B cell (primary cell): ENCODE measurements around the gene RPA3. TPM values are rescaled to one million over a fixed set of nuclear protein-coding genes. Genes with fewer than 3 reads are reported as not detected.

ENCODE experiments used
- ATAC-seq: fragments of 200-7000 bp; cut with Tn5 transposase; one replicate; pipeline ENCODE4 v1.10.0; 2021; ENCODE audit warnings: low read depth, mild to moderate bottlenecking, moderate number of reproducible peaks, moderate library complexity
- CTCF ChIA-PET: fragments of 350-600 bp; sonication (Branson Sonifier 250); formaldehyde crosslinking; loops from one replicate; lab custom pipeline; 2021; ENCODE audit warnings: antibody characterized with exemption, inconsistent platforms; lab: Charles Lee
- POLR2A ChIA-PET: fragments of 350-600 bp; sonication (Branson Sonifier 250); formaldehyde crosslinking; loops from one replicate; lab custom pipeline; 2021; ENCODE audit warnings: antibody characterized with exemption; lab: Charles Lee
- DNase-seq: peaks from one replicate; pipeline ENCODE4 v3.0.0; 2013
- H2AFZ ChIP-seq: 2 replicates; pipeline ENCODE4 v1.6.1; 2012; ENCODE audit warnings: mild to moderate bottlenecking, low read depth, low read length; ENCODE audit not compliant: insufficient read depth, poor library complexity, severe bottlenecking
- H3K27ac ChIP-seq, 2 donors: 1 replicate in 1 of 2; 2 replicates in 1 of 2; pipeline ENCODE4 v1.5.1; 2012 to 2013; ENCODE audit warnings: low read length in 2 of 2, mild to moderate bottlenecking in 2 of 2, moderate library complexity in 1 of 2
- H3K27me3 ChIP-seq, 4 experiments: fragments of 200-600 bp in 1 of 4; sonication (generic) in 1 of 4; replicated peaks in 1 of 4; 1 replicate in 2 of 4; 2 replicates in 2 of 4; pipeline versions ENCODE4 v1.6.1 to v1.7.0; 2013 to 2016; ENCODE audit warnings: low read length in 3 of 4, mild to moderate bottlenecking in 2 of 4, mixed read lengths in 1 of 4, moderate library complexity in 1 of 4; ENCODE audit not compliant: insufficient read depth in 4 of 4, control insufficient read depth in 3 of 4; ENCODE audit errors: control extremely low read depth in 1 of 4
- H3K36me3 ChIP-seq, 2 experiments: replicated peaks in 1 of 2; 1 replicate in 1 of 2; 2 replicates in 1 of 2; pipeline versions ENCODE4 v1.6.1 to v1.7.1; 2013; ENCODE audit warnings: low read length in 1 of 2; ENCODE audit not compliant: insufficient read depth in 2 of 2, control insufficient read depth in 1 of 2; ENCODE audit errors: control extremely low read depth in 1 of 2, extremely low read depth in 1 of 2
- H3K4me1 ChIP-seq, 2 donors: fragments of 200-600 bp in 1 of 2; sonication (generic) in 1 of 2; 1 replicate in 1 of 2; 2 replicates in 1 of 2; pipeline versions ENCODE4 v1.5.1 to v1.6.1; 2013 to 2017; ENCODE audit warnings: low read length in 2 of 2; ENCODE audit not compliant: control insufficient read depth in 2 of 2, insufficient read depth in 2 of 2
- H3K4me2 ChIP-seq: replicated peaks from 2 replicates; pipeline ENCODE3; 2012; ENCODE audit warnings: mild to moderate bottlenecking, low read depth, low read length; ENCODE audit not compliant: poor library complexity, severe bottlenecking
- H3K4me3 ChIP-seq, 5 experiments: fragments of 200-600 bp in 1 of 5; sonication (generic) in 1 of 5; 1 replicate in 3 of 5; 2 replicates in 2 of 5; pipeline versions ENCODE4 v1.5.1 to v1.7.0; 2011 to 2016; ENCODE audit warnings: low read length in 4 of 5, mild to moderate bottlenecking in 4 of 5, low read depth in 2 of 5, control low read depth in 1 of 5, moderate library complexity in 1 of 5; ENCODE audit not compliant: insufficient read depth in 1 of 5; ENCODE audit errors: control extremely low read depth in 1 of 5, extremely low read depth in 1 of 5
- H3K79me2 ChIP-seq: fragments of 200-600 bp; sonication (generic); one replicate; pipeline ENCODE4 v1.6.0; 2016; ENCODE audit warnings: low read length; ENCODE audit not compliant: control insufficient read depth, insufficient read depth
- H3K9ac ChIP-seq: fragments of 200-600 bp; sonication (generic); 2 replicates; pipeline ENCODE4 v1.6.1; 2017; ENCODE audit warnings: mild to moderate bottlenecking, low read length, moderate library complexity
- H3K9me3 ChIP-seq, 3 donors: one replicate each; pipeline versions ENCODE4 v1.6.1 to v1.7.1; 2013; ENCODE audit warnings: low read length in 2 of 3; ENCODE audit not compliant: control insufficient read depth in 2 of 3, insufficient read depth in 1 of 3; ENCODE audit errors: control extremely low read depth in 1 of 3
- H4K20me1 ChIP-seq: 2 replicates; pipeline ENCODE4 v1.6.0; 2012; ENCODE audit warnings: mild to moderate bottlenecking, low read length; ENCODE audit not compliant: insufficient read depth, control insufficient read depth, poor library complexity, severe bottlenecking
- H3K27ac Mint-ChIP-seq: one replicate; pipeline ENCODE4 v1.8.0; 2021; ENCODE audit warnings: mixed read lengths
- H3K27me3 Mint-ChIP-seq: one replicate; pipeline ENCODE4 v1.8.0; 2021; ENCODE audit warnings: mixed read lengths
- H3K4me1 Mint-ChIP-seq: one replicate; pipeline ENCODE4 v1.8.0; 2021; ENCODE audit warnings: mixed read lengths
- H3K4me3 Mint-ChIP-seq: one replicate; pipeline ENCODE4 v1.8.0; 2021; ENCODE audit warnings: mixed read lengths
- H3K9me3 Mint-ChIP-seq: one replicate; pipeline ENCODE4 v1.8.0; 2022; ENCODE audit warnings: mixed read lengths; ENCODE audit not compliant: insufficient read depth
- CTCF ChIP-seq: fragments of 200-600 bp; IDR thresholded peaks from one replicate; pipeline ENCODE4 v1.8.0; 2022; ENCODE audit warnings: antibody characterized with exemption, mild to moderate bottlenecking
- EZH2 ChIP-seq: IDR thresholded peaks from 2 replicates; pipeline ENCODE4 v1.6.1; 2012; ENCODE audit warnings: borderline replicate concordance, low read depth, mild to moderate bottlenecking, moderate library complexity, low read length; ENCODE audit not compliant: insufficient read depth, poor library complexity, severe bottlenecking
- intact Hi-C: fragments of 100-400 bp; cut with micrococcal nuclease; formaldehyde crosslinking; loops from one replicate; pipeline ENCODE4 v1.10.0; 2022
- polyA plus RNA-seq: library from polyadenylated mRNA; depleted of rRNA; stranded (reverse); fragments of >200 nt; gene quantifications from 2 replicates; pipeline ENCODE4 v1.2.3, GENCODE V29; 2012
- total RNA-seq, 2 donors: library from RNA; stranded (reverse); fragments of 120-200 nt in 1 of 2; gene quantifications; 1 replicate in 1 of 2; 2 replicates in 1 of 2; pipeline versions ENCODE4 v1.2.3 to v1.2.4, GENCODE V29; 2013 to 2022

RPA3 gene
- total and polyA plus RNA-seq, 2 donors (not counting 1 experiment from before 2014, with no cell fraction given), result 25.6 to 49.3 TPM

GRCh38 chr7:7681936-7682329, 36.5 kb downstream of the RPA3 start:
- no peak for ATAC-seq
- peak overlapping the region in 1 of 2 donors; percentile 1 for H3K27ac ChIP-seq

More at GRCh38 chr7:7681936-7682329, 36.5 kb downstream of the RPA3 start:
- H3K9me3 Mint-ChIP-seq, result peaks cover 6% of the 10 kb centered on the region
- no peak for TF ChIP-seq EZH2
- no peak for TF ChIP-seq CTCF
- peaks cover 2 to 7% (median 6%) of the 10 kb centered on the region in 3 donors for H3K9me3 ChIP-seq
- H3K27me3 Mint-ChIP-seq, result no peaks in the 10 kb centered on the region
- H3K4me3 Mint-ChIP-seq, result no peak overlapping the region
- H3K27ac Mint-ChIP-seq, result no peak overlapping the region
- H3K9ac ChIP-seq, result no peak overlapping the region
- H3K27me3 ChIP-seq, result no peaks in the 10 kb centered on the region
- H2AFZ ChIP-seq, result peak overlapping the region; percentile 60
- ChIA-PET POLR2A (interaction anchor here (1.0 kb wide), 1 partner anchor 288 kb away, joined by 3 read pairs; no protein-coding TSS in a partner anchor), CTCF (interaction anchor here (0.7 to 3.7 kb wide), 49 partner anchors 9 to 614 kb away, joined by 3 to 119 read pairs (median 6); partner anchors contain the start of genes GLCCI1, RPA3 and UMAD1)
- no peak overlapping the region for H3K4me3 ChIP-seq
- intact Hi-C loops, result loop anchor here (1.0 to 5.0 kb wide), 6 partner anchors 79 to 535 kb away; partner anchors contain the start of gene GLCCI1
- peaks cover 23% of the 10 kb centered on the region for H3K79me2 ChIP-seq
- H3K4me1 ChIP-seq, result peaks cover 3 to 11% of the 10 kb centered on the region in 2 donors
- peaks cover 0 to 6% of the 10 kb centered on the region in 2 experiments for H3K36me3 ChIP-seq
- peaks cover 33% of the 10 kb centered on the region for H3K4me1 Mint-ChIP-seq
- H3K4me2 ChIP-seq, result peak overlapping the region; percentile 16
- DNase-seq, result no peak
- H4K20me1 ChIP-seq, result no peaks in the 10 kb centered on the region
